ENCODE results near the gene ARL15.

GRCh38 chr5:54159153-54159892 is 151.1 kb downstream of the ARL15 start:
- TF ChIP-seq GATA3 (IDR thresholded peaks at IDR 0.05; ENCODE audit: low read depth, low read length) (no peak), GATA2 (IDR thresholded peaks at IDR 0.05; ENCODE audit: low read depth, low read length) (no peak)

All from SH-SY5Y (cell line).